Progenitor cell of endocrine pancreas (in vitro differentiated cells): Measurements from ENCODE around the gene MRPL4. TPM values are rescaled to one million over a fixed set of nuclear protein-coding genes. Genes with fewer than 3 reads are reported as not detected.

Experiments used
- DNase-seq: peaks from one replicate; pipeline ENCODE4 v3.0.0; 2021; ENCODE audit warnings: low spot score; ENCODE audit not compliant: unreplicated experiment
- H3K27ac Mint-ChIP-seq: 2 replicates; pipeline ENCODE4 v1.8.0; 2021; ENCODE audit warnings: mild to moderate bottlenecking, moderate library complexity, mixed read lengths
- H3K27me3 Mint-ChIP-seq: 2 replicates; pipeline ENCODE4 v1.8.0; 2021; ENCODE audit warnings: mixed read lengths
- H3K36me3 Mint-ChIP-seq: 2 replicates; pipeline ENCODE4 v1.8.0; 2022; ENCODE audit warnings: mixed read lengths; ENCODE audit not compliant: insufficient read depth
- H3K4me1 Mint-ChIP-seq: 2 replicates; pipeline ENCODE4 v1.8.0; 2021; ENCODE audit warnings: low read depth, mixed read lengths
- H3K4me3 Mint-ChIP-seq: 2 replicates; pipeline ENCODE4 v1.8.0; 2021; ENCODE audit warnings: low read depth, mild to moderate bottlenecking, moderate library complexity, mixed read lengths
- H3K9me3 Mint-ChIP-seq: 2 replicates; pipeline ENCODE4 v1.8.0; 2021; ENCODE audit warnings: low read depth, mixed read lengths
- total RNA-seq: library from RNA; stranded (reverse); gene quantifications from 2 replicates; pipeline ENCODE4 v1.2.1, GENCODE V29; 2021
- TF ChIP-seq, protein P1 (sequence below): fragments of 200-600 bp; sonication (generic); IDR thresholded peaks from one replicate; pipeline ENCODE4 v1.5.0; 2021; ENCODE audit warnings: antibody characterized with exemption, mild to moderate bottlenecking; ENCODE audit not compliant: unreplicated experiment

Gene MRPL4
- total RNA-seq, 1 donor from 2014 or later = 51.7 TPM

DNA sequence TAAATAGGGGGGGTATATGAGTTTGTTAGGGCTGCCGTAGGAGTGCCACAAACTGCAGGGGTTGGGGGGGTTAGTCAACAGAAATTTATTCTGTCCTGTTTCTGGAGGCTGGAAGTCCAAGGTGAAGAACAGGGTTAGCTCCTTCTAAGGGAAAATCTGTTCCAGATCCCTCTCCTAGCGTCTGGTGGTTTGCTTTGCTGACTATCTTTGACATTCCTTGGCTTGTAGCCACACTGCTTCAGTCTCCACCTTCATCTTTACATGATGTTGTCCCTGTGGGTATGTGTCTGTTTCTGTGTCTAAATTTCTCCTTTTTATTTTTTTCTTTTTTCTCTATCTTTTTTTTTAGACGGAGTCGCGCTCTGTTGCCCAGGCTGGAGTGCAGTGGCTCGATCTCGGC, 10.8 kb downstream of the MRPL4 start:
- DNase-seq = no peak
- H3K9me3 Mint-ChIP-seq = no peaks in the 10 kb centered on the region
- H3K4me3 Mint-ChIP-seq = no peak overlapping the region
- TF ChIP-seq, protein P1, sequence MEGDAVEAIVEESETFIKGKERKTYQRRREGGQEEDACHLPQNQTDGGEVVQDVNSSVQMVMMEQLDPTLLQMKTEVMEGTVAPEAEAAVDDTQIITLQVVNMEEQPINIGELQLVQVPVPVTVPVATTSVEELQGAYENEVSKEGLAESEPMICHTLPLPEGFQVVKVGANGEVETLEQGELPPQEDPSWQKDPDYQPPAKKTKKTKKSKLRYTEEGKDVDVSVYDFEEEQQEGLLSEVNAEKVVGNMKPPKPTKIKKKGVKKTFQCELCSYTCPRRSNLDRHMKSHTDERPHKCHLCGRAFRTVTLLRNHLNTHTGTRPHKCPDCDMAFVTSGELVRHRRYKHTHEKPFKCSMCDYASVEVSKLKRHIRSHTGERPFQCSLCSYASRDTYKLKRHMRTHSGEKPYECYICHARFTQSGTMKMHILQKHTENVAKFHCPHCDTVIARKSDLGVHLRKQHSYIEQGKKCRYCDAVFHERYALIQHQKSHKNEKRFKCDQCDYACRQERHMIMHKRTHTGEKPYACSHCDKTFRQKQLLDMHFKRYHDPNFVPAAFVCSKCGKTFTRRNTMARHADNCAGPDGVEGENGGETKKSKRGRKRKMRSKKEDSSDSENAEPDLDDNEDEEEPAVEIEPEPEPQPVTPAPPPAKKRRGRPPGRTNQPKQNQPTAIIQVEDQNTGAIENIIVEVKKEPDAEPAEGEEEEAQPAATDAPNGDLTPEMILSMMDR = no peak
- H3K4me1 Mint-ChIP-seq = no peaks in the 10 kb centered on the region
- H3K36me3 Mint-ChIP-seq = peaks cover 2% of the 10 kb centered on the region
- peaks cover 3% of the 10 kb centered on the region for H3K27me3 Mint-ChIP-seq
- no peak overlapping the region for H3K27ac Mint-ChIP-seq

DNA sequence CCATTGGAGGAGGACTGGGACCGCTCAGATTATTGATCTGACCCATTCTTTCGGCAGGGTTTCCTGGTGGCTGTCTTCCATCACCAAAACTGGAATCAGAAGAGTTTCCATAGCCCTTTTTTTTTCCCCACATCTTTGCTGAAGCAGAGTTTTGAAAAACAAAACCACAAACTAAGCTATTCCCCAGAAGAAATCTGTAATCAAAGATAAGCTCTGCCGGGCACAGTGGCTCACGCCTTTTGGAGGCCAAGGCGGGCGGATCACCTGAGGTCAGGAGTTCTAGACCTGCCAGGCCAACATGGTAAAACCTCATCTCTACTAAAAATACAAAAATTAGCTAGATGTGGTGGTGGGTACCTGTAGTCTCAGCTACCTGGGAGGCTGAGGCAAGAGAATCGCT, 14.7 kb downstream of the MRPL4 start:
- H3K27ac Mint-ChIP-seq = no peak overlapping the region
- H3K4me3 Mint-ChIP-seq = no peak overlapping the region
- TF ChIP-seq, protein P1 = no peak
- no peaks in the 10 kb centered on the region for H3K9me3 Mint-ChIP-seq
- H3K27me3 Mint-ChIP-seq = peaks cover 35% of the 10 kb centered on the region
- H3K36me3 Mint-ChIP-seq = no peaks in the 10 kb centered on the region
- no peaks in the 10 kb centered on the region for H3K4me1 Mint-ChIP-seq
- DNase-seq = no peak

DNA sequence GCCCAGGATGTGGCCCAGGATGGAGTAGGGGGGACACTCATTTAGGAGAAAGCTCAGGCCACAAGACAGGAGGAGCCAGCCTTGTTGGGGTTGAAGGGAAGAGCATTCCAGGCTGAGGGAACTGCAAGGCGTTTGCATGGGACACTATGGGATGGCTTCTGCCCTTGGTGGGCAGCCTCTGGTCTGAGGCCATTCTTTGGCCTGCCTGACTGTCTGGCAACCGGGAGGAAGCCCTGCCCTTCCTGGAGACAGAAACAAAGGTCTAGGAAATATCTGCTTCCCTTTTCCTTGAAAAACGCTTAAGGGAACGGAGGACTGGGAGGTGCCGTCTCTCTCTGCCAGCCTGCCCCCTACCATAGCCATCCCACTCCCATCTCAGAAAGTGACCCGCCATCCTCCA, 16.1 kb downstream of the MRPL4 start:
- Mint-ChIP-seq H3K27me3 (peaks cover 49% of the 10 kb centered on the region), H3K36me3 (no peaks in the 10 kb centered on the region), H3K4me3 (no peak overlapping the region), H3K27ac (no peak overlapping the region), H3K4me1 (no peaks in the 10 kb centered on the region), H3K9me3 (no peaks in the 10 kb centered on the region)
- TF ChIP-seq, protein P1 = no peak
- DNase-seq = no peak

DNA sequence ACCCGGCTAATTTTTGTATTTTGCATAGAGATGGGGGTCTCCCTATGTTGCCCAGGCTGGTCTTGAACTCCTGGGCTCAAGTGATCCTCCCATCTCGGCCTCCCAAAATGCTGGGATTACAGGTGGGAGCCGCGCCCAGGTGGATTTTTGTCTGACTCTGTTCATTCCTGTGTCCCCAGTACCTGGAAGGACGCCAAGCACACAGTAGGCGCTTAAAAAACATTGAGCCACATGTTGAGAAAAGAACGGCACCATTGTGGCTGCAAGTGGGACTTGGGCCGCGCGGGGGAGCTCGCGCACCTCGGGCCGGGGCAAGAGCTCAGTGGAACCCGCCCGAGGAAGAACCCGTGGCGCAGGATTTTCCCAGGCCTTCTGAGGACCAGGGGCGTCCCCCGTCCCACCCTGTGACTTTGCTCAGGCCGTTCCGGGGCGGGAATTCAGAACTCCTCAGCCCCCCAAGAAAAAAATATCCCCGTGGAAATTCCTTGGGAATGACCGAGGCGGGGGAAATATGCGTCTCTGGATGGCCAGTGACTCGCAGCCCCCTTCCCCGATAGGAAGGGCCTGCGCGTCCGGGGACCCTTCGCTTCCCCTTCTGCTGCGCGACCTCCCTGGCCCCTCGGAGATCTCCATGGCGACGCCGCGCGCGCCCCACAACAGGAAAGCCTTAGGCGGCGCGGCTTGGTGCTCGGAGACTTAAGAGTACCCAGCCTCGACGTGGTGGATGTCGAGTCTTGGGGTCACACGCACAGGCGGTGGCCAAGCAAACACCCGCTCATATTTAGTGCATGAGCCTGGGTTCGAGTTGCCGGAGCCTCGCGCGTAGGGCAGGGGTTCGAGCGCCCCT, 17.5 kb downstream of the MRPL4 start:
- Mint-ChIP-seq H3K4me3 (peak overlapping the region; percentile 26), H3K9me3 (no peaks in the 10 kb centered on the region), H3K27me3 (peaks cover 55% of the 10 kb centered on the region), H3K27ac (no peak overlapping the region), H3K4me1 (no peaks in the 10 kb centered on the region), H3K36me3 (no peaks in the 10 kb centered on the region)
- DNase-seq = peak; percentile 82
- TF ChIP-seq, protein P1 = peak; percentile 91

DNA sequence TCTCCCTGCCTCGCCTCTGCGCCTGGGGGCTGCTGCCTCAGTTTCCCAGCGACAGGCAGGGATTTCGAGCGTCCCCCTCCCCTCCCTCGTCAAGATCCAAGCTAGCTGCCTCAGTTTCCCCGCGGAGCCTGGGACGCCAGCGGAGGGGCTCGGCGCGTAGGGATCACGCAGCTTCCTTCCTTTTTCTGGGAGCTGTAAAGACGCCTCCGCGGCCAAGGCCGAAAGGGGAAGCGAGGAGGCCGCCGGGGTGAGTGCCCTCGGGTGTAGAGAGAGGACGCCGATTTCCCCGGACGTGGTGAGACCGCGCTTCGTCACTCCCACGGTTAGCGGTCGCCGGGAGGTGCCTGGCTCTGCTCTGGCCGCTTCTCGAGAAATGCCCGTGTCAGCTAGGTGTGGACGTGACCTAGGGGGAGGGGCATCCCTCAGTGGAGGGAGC, 18.2 kb downstream of the MRPL4 start:
- TF ChIP-seq, protein P1 = no peak
- no peaks in the 10 kb centered on the region for H3K4me1 Mint-ChIP-seq
- H3K4me3 Mint-ChIP-seq = no peak overlapping the region
- no peaks in the 10 kb centered on the region for H3K36me3 Mint-ChIP-seq
- DNase-seq = no peak
- peaks cover 58% of the 10 kb centered on the region for H3K27me3 Mint-ChIP-seq
- no peaks in the 10 kb centered on the region for H3K9me3 Mint-ChIP-seq
- H3K27ac Mint-ChIP-seq = no peak overlapping the region
